SU-DHL-6 (cell line): ENCODE results near the gene IFNW1.
"Not testable (repeated sequence)": the region's sequence is repeated elsewhere in the genome, so short reads cannot be mapped to it uniquely, and the experiment has no call there.

Experiments
- H2AFZ ChIP-seq: fragments of 200-600 bp; sonication (generic); 2 replicates; pipeline ENCODE4 v1.6.1; 2014; ENCODE audit warnings: low read depth, mild to moderate bottlenecking, moderate library complexity, mixed read lengths, antibody characterized with exemption, low read length; ENCODE audit not compliant: severe bottlenecking
- H3F3A ChIP-seq: fragments of 200-600 bp; shearing (Covaris generic); 2 replicates; pipeline ENCODE4 v1.6.0; 2016; ENCODE audit warnings: antibody characterized with exemption, mild to moderate bottlenecking; ENCODE audit not compliant: insufficient read depth
- H3K27ac ChIP-seq: fragments of 200-600 bp; sonication (generic); 2 replicates; pipeline ENCODE4 v1.5.1; 2016; ENCODE audit warnings: low read depth, mild to moderate bottlenecking, low read length, moderate library complexity, mixed read lengths
- H3K27me3 ChIP-seq: fragments of 200-600 bp; sonication (generic), shearing (Covaris generic); 2 replicates; pipeline ENCODE4 v1.6.0; 2014; ENCODE audit warnings: mild to moderate bottlenecking, low read length
- H3K36me3 ChIP-seq: fragments of 200-600 bp; sonication (generic); 2 replicates; pipeline ENCODE4 v1.6.1; 2014; ENCODE audit warnings: mild to moderate bottlenecking, low read length, mixed read lengths
- H3K4me2 ChIP-seq: fragments of 300-600, 200-600 bp; shearing (Covaris generic), sonication (generic); 2 replicates; pipeline ENCODE4 v1.6.0; 2014; ENCODE audit warnings: low read length, low read depth, mild to moderate bottlenecking; ENCODE audit not compliant: poor library complexity, severe bottlenecking
- H3K4me3 ChIP-seq: fragments of 200-600 bp; sonication (generic); 2 replicates; pipeline ENCODE4 v1.5.1; 2014; ENCODE audit warnings: antibody characterized with exemption, low read length, mild to moderate bottlenecking, mixed read lengths; ENCODE audit not compliant: insufficient read depth, poor library complexity, severe bottlenecking
- H3K79me2 ChIP-seq: fragments of 200-600 bp; sonication (generic); 2 replicates; pipeline ENCODE4 v1.6.1; 2014; ENCODE audit warnings: mild to moderate bottlenecking, low read length, moderate library complexity; ENCODE audit not compliant: insufficient read depth
- H3K9ac ChIP-seq: fragments of 200-600 bp; sonication (generic); 2 replicates; pipeline ENCODE4 v1.7.0; 2014; ENCODE audit warnings: mild to moderate bottlenecking, low read length
- H3K9me2 ChIP-seq: fragments of 200-600 bp; sonication (generic); replicated peaks from 2 replicates; pipeline ENCODE4 v1.6.1; 2014; ENCODE audit warnings: low read length; ENCODE audit not compliant: insufficient read depth
- H3K9me3 ChIP-seq: fragments of 200-600 bp; sonication (generic); 2 replicates; pipeline ENCODE4 v1.6.1; 2014; ENCODE audit warnings: low read length, mixed read lengths; ENCODE audit not compliant: insufficient read depth
- H4K20me1 ChIP-seq: fragments of 200-600 bp; sonication (generic); 2 replicates; pipeline ENCODE4 v1.6.1; 2014; ENCODE audit warnings: low read depth, mild to moderate bottlenecking, antibody characterized with exemption, low read length, moderate library complexity, mixed read lengths
- CTCF ChIP-seq: fragments of 200-600 bp; sonication (generic); IDR thresholded peaks from one replicate; pipeline ENCODE4 v1.5.1; 2017; ENCODE audit warnings: antibody characterized with exemption, mild to moderate bottlenecking, low read length, moderate library complexity; ENCODE audit not compliant: insufficient read depth, poor library complexity, severe bottlenecking
- EZH2phosphoT487 ChIP-seq: fragments of 200-600 bp; sonication (generic), shearing (Covaris generic); conservative IDR thresholded peaks from 2 replicates; pipeline ENCODE4 v1.6.1; 2018; ENCODE audit warnings: mild to moderate bottlenecking, antibody characterized with exemption, low read length, moderate library complexity, mixed read lengths

IFNW1 gene

GRCh38 chr9:21135736-21136135 is 5.9 kb downstream of the IFNW1 start:
- H3K9me3 ChIP-seq = no peaks in the 10 kb centered on the region
- H3K9me2 ChIP-seq = no peaks in the 10 kb centered on the region

GRCh38 chr9:21128186-21128585 is 13.4 kb downstream of the IFNW1 start:
- H3K36me3 ChIP-seq, H3K27ac ChIP-seq, H3K9me3 ChIP-seq, H3K27me3 ChIP-seq, H4K20me1 ChIP-seq, H3K4me3 ChIP-seq, H3K79me2 ChIP-seq, H3F3A ChIP-seq, H3K4me2 ChIP-seq, H2AFZ ChIP-seq, H3K9ac ChIP-seq, H3K9me2 ChIP-seq: not testable (repeated sequence)

More at GRCh38 chr9:21135736-21136135, 5.9 kb downstream of the IFNW1 start:
- H3K27me3 ChIP-seq = no peaks in the 10 kb centered on the region
- no peaks in the 10 kb centered on the region for H3K79me2 ChIP-seq
- TF ChIP-seq CTCF = no peak
- no peak for TF ChIP-seq EZH2phosphoT487
- H2AFZ ChIP-seq = no peak overlapping the region
- no peak overlapping the region for H3K27ac ChIP-seq
- no peaks in the 10 kb centered on the region for H4K20me1 ChIP-seq
- no peak overlapping the region for H3K4me2 ChIP-seq
- H3K4me3 ChIP-seq = no peak overlapping the region
- H3F3A ChIP-seq = no peaks in the 10 kb centered on the region
- H3K36me3 ChIP-seq = no peaks in the 10 kb centered on the region
- no peak overlapping the region for H3K9ac ChIP-seq

GRCh38 chr9:21121595-21122251 is 19.9 kb downstream of the IFNW1 start:
- H3F3A ChIP-seq = no peaks in the 10 kb centered on the region
- no peak overlapping the region for H3K27ac ChIP-seq
- H3K4me2 ChIP-seq = no peak overlapping the region
- H3K9me3 ChIP-seq = no peaks in the 10 kb centered on the region
- H3K9me2 ChIP-seq = no peaks in the 10 kb centered on the region
- H3K36me3 ChIP-seq = no peaks in the 10 kb centered on the region
- TF ChIP-seq CTCF (no peak), EZH2phosphoT487 (no peak)
- no peaks in the 10 kb centered on the region for H3K27me3 ChIP-seq
- no peak overlapping the region for H3K4me3 ChIP-seq
- no peak overlapping the region for H3K9ac ChIP-seq
- no peaks in the 10 kb centered on the region for H4K20me1 ChIP-seq
- no peaks in the 10 kb centered on the region for H3K79me2 ChIP-seq
- H2AFZ ChIP-seq = no peak overlapping the region

- no peak overlapping the region for H3K4me3 ChIP-seq
- no peaks in the 10 kb centered on the region for H3F3A ChIP-seq
- no peaks in the 10 kb centered on the region for H3K36me3 ChIP-seq
- no peaks in the 10 kb centered on the region for H3K79me2 ChIP-seq
- H3K9me2 ChIP-seq = no peaks in the 10 kb centered on the region
- H3K4me2 ChIP-seq = no peak overlapping the region
- H3K9me3 ChIP-seq = no peaks in the 10 kb centered on the region
- H2AFZ ChIP-seq = no peak overlapping the region
- no peak overlapping the region for H3K27ac ChIP-seq
- no peaks in the 10 kb centered on the region for H3K27me3 ChIP-seq
- no peak overlapping the region for H3K9ac ChIP-seq
- TF ChIP-seq EZH2phosphoT487 (no peak), CTCF (no peak)
- no peaks in the 10 kb centered on the region for H4K20me1 ChIP-seq
Observed at GRCh38 chr9:21121079-21121478, 20.6 kb downstream of the IFNW1 start.
